AG04450 (cell line): ENCODE measurements around the gene UCKL1. TPM values are rescaled to one million over a fixed set of nuclear protein-coding genes. Genes with fewer than 3 reads are reported as not detected.
"Not testable (repeated sequence)": the region's sequence is repeated elsewhere in the genome, so short reads cannot be mapped to it uniquely, and the experiment has no call there.

Experiments
- CTCF ChIA-PET: fragments of 300-600, 350-600 bp; formaldehyde crosslinking; extraction: SDS; loops from one replicate; lab custom pipeline; 2022; ENCODE audit warnings: antibody characterized with exemption, inconsistent platforms; lab: Charles Lee
- POLR2A ChIA-PET: fragments of 350-600 bp; formaldehyde crosslinking; extraction: SDS; loops from one replicate; lab custom pipeline; 2021; ENCODE audit warnings: antibody characterized with exemption, inconsistent platforms; lab: Yijun Ruan, JAX
- DNase-seq: peaks from one replicate; pipeline ENCODE4 v3.0.0-alpha.2; 2011; ENCODE audit warnings: low read depth, low spot score
- H3K27ac ChIP-seq: one replicate; pipeline ENCODE4 v1.5.1; 2012; ENCODE audit warnings: low read depth, low read length, control low read depth
- H3K27me3 ChIP-seq: one replicate; pipeline ENCODE4 v1.6.0; 2012; ENCODE audit warnings: low read length; ENCODE audit not compliant: control insufficient read depth, insufficient read depth
- H3K4me3 ChIP-seq: 2 replicates; pipeline ENCODE4 v1.5.1; 2011; ENCODE audit warnings: mild to moderate bottlenecking, low read depth, low read length, control low read depth
- H3K9me3 ChIP-seq: 2 replicates; pipeline ENCODE4 v1.5.1; 2012; ENCODE audit warnings: low read length; ENCODE audit not compliant: control insufficient read depth, insufficient read depth
- CTCF ChIP-seq: IDR thresholded peaks from 2 replicates; pipeline ENCODE4 v1.5.1; 2011; ENCODE audit warnings: low read depth, low read length, control low read depth, inconsistent platforms
- polyA plus RNA-seq: library from polyadenylated mRNA; depleted of rRNA; stranded (reverse); fragments of >200 nt; gene quantifications from 2 replicates; pipeline ENCODE4 v1.2.3, GENCODE V29; 2011

The UCKL1 gene
- polyA plus RNA-seq, 1 experiment = 18.0 TPM

- H3K4me3 ChIP-seq = no peak overlapping the region
- DNase-seq = no peak
- H3K9me3 ChIP-seq = no peaks in the 10 kb centered on the region; the same call in 1 of the 2 replicates
- ChIA-PET POLR2A (interaction anchor here (0.6 kb wide), 1 partner anchor 10 kb away, joined by 4 read pairs; no protein-coding TSS in a partner anchor), CTCF (no interaction called here)
- H3K27ac ChIP-seq = no peak overlapping the region
- no peaks in the 10 kb centered on the region for H3K27me3 ChIP-seq
- TF ChIP-seq CTCF = no peak
These were observed 23.5 kb downstream of the UCKL1 start for GRCh38 chr20:63932606-63933160.

GRCh38 chr20:63931735-63932134 is 24.5 kb downstream of the UCKL1 start:
- Histone ChIP-seq H3K27ac (no peak overlapping the region), H3K27me3 (no peaks in the 10 kb centered on the region), H3K4me3 (no peak overlapping the region), H3K9me3 (no peaks in the 10 kb centered on the region; the same call in 1 of the 2 replicates)
- ChIA-PET CTCF (no interaction called here), POLR2A (interaction anchor here (0.6 to 0.7 kb wide), 2 partner anchors 9 to 19 kb away, joined by 4 read pairs; no protein-coding TSS in a partner anchor)
- TF ChIP-seq CTCF = no peak
- no peak for DNase-seq

- no peak for TF ChIP-seq CTCF
- H3K27me3 ChIP-seq = no peaks in the 10 kb centered on the region
- no peak overlapping the region for H3K4me3 ChIP-seq
- ChIA-PET CTCF (no interaction called here), POLR2A (interaction anchor here (0.7 kb wide), 1 partner anchor 19 kb away, joined by 4 read pairs; no protein-coding TSS in a partner anchor)
- H3K27ac ChIP-seq = no peak overlapping the region
- no peaks in the 10 kb centered on the region; the same call in 1 of the 2 replicates for H3K9me3 ChIP-seq
- no peak for DNase-seq
These were observed 25.2 kb downstream of the UCKL1 start for GRCh38 chr20:63930971-63931553.

GRCh38 chr20:63929473-63929883 is 26.7 kb downstream of the UCKL1 start:
- H3K4me3 ChIP-seq, H3K27me3 ChIP-seq, H3K27ac ChIP-seq, POLR2A ChIA-PET, H3K9me3 ChIP-seq, DNase-seq, CTCF ChIA-PET: not testable (repeated sequence)

- Histone ChIP-seq H3K27ac (no peak overlapping the region), H3K4me3 (no peak overlapping the region), H3K27me3 (no peaks in the 10 kb centered on the region), H3K9me3 (no peaks in the 10 kb centered on the region; the same call in 1 of the 2 replicates)
- no peak for DNase-seq
- CTCF ChIA-PET = no interaction called here
- POLR2A ChIA-PET = no interaction called here
- TF ChIP-seq CTCF = no peak
These were observed 27.1 kb downstream of the UCKL1 start for GRCh38 chr20:63929071-63929470.
